Measurements from ENCODE around the gene TRPC3.

TRPC3 gene

DNA sequence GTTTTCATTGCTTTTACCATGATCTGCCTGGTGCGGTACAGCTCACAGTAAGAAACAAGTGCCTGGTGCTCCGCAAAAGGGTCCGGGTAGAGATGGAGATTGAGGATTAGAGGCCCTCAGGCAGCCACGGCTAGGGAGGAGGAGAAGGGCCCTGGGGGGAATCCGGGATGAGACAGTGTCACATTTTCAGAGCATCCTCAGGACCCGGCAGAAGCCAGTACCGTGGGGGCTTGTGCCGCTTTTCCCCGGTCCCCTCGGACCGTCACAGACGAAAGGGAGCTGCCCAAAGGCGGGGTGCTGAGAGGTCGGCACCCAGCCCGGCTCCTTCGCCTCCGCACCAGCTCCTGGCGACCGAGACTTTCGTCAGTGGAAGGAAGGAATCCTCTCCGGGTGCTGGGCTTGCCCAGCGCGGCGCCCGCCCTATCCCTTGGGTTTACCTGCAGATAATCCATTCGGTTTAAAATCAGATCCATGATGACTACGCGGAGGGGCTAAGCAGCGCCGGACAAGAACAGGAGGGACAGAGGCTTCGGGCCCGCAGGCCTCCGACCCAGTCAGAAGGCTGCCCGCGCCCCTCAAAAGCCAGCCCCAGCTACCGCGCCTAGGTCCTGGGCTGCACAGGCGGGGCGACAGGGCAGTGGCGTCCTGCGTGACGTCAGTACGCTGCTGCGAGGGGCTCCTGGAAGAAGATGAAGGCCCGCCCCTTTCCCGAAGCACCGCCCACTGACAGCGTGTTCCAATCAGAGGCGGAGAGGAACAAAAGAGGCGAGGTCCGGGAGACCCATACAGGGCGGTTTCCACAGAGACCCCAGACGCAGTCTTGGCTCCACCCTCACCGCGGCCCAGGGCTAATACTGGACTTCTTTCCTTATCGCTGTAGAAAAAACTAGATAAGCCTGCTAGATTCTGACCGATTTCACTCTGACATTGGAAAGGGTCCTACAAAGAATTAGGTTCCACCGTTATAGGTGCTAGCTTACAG, 81.7 kb downstream of the TRPC3 start, which contains the start of gene BBS7:
Gene BBS7 (minus strand): TSS at position 634 of the 982 bp plus-strand sequence. CDS start 161 bp downstream, at position 473.
- TF ChIP-seq TOX (CRISPR knock-in tag; IDR thresholded peaks at IDR 0.05; ENCODE audit: borderline replicate concordance) (no peak), ESRRG (CRISPR knock-in tag; IDR thresholded peaks at IDR 0.05) (no peak), TCF4 (CRISPR knock-in tag; IDR thresholded peaks at IDR 0.05; ENCODE audit: borderline replicate concordance) (no peak; the same call in 1 of the 2 replicates), ZNF565 (CRISPR knock-in tag; conservative IDR thresholded peaks at IDR 0.05; ENCODE audit: low read depth) (no peak), ZNF8 (CRISPR knock-in tag; IDR thresholded peaks at IDR 0.05) (no peak), PPARA (CRISPR knock-in tag; IDR thresholded peaks at IDR 0.05; ENCODE audit: borderline replicate concordance) (no peak), RARB (CRISPR knock-in tag; IDR thresholded peaks at IDR 0.05) (no peak), BACH2 (CRISPR knock-in tag; IDR thresholded peaks at IDR 0.05; ENCODE audit: borderline replicate concordance) (no peak)
- peak; percentile 94 for ATAC-seq

DNA sequence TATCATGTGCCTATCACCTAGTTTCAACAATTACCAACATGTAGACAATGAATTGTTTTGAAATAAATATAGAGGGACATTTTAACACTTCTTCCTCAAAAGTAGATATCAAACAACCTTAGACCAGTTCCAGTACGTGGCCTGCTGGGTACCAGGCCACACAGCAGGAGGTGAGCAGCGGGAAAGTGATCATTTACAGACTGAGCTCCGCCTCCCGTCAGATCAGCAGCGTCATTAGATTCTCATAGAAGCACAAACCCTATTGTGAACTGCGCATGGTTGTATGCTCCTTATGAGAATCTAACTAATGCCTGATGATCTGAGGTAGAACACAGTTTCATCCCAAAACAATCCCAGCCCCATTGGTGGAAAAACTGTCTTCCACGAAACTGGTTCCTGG, 88.1 kb downstream of the TRPC3 start:
- ATAC-seq: no peak

DNA sequence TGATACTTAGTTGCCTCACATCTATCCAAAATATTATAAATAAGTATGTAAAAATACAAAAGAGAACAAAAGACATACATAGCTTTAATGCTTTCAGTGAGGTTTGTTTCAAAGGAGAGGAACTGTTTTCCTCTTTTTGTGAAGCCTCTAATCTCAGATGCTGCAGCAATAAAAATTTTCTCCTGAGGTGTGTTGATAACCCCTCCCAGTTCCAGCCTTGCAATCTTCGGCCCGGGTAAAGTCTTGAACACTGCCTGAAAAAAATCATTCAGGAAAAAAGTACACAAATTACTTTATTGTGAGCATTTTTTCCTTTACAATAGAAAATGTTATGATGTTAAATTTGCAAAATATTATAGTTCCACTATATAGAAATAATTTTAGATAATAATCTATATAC, 90.4 kb downstream of the TRPC3 start:
- ATAC-seq: no peak
- TF ChIP-seq GLIS3 (CRISPR knock-in tag; IDR thresholded peaks at IDR 0.05): no peak
- TF ChIP-seq, protein P1, sequence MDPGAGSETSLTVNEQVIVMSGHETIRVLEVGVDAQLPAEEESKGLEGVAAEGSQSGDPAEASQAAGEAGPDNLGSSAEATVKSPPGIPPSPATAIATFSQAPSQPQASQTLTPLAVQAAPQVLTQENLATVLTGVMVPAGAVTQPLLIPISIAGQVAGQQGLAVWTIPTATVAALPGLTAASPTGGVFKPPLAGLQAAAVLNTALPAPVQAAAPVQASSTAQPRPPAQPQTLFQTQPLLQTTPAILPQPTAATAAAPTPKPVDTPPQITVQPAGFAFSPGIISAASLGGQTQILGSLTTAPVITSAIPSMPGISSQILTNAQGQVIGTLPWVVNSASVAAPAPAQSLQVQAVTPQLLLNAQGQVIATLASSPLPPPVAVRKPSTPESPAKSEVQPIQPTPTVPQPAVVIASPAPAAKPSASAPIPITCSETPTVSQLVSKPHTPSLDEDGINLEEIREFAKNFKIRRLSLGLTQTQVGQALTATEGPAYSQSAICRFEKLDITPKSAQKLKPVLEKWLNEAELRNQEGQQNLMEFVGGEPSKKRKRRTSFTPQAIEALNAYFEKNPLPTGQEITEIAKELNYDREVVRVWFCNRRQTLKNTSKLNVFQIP (CRISPR knock-in tag; IDR thresholded peaks at IDR 0.05; ENCODE audit: borderline replicate concordance, low read depth): no peak
- no peak for TF ChIP-seq SNAI2 (CRISPR knock-in tag; IDR thresholded peaks at IDR 0.05)
- TF ChIP-seq ARNTL (CRISPR knock-in tag; IDR thresholded peaks at IDR 0.05; ENCODE audit: borderline replicate concordance, low read depth): no peak
- no peak for TF ChIP-seq RARB (CRISPR knock-in tag; IDR thresholded peaks at IDR 0.05)
- no peak for TF ChIP-seq ZNF565 (CRISPR knock-in tag; conservative IDR thresholded peaks at IDR 0.05; ENCODE audit: low read depth)
- TF ChIP-seq ZNF8 (CRISPR knock-in tag; IDR thresholded peaks at IDR 0.05): no peak
- no peak for TF ChIP-seq OSR1 (CRISPR knock-in tag; IDR thresholded peaks at IDR 0.05)
- TF ChIP-seq, protein P2, sequence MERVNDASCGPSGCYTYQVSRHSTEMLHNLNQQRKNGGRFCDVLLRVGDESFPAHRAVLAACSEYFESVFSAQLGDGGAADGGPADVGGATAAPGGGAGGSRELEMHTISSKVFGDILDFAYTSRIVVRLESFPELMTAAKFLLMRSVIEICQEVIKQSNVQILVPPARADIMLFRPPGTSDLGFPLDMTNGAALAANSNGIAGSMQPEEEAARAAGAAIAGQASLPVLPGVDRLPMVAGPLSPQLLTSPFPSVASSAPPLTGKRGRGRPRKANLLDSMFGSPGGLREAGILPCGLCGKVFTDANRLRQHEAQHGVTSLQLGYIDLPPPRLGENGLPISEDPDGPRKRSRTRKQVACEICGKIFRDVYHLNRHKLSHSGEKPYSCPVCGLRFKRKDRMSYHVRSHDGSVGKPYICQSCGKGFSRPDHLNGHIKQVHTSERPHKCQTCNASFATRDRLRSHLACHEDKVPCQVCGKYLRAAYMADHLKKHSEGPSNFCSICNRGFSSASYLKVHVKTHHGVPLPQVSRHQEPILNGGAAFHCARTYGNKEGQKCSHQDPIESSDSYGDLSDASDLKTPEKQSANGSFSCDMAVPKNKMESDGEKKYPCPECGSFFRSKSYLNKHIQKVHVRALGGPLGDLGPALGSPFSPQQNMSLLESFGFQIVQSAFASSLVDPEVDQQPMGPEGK (CRISPR knock-in tag; IDR thresholded peaks at IDR 0.05; ENCODE audit: borderline replicate concordance): no peak
- TF ChIP-seq ZC3H10 (CRISPR knock-in tag; IDR thresholded peaks at IDR 0.05): no peak

More for the DNA sequence above, 88.1 kb downstream of the TRPC3 start:
- no peak for TF ChIP-seq ISL1 (CRISPR knock-in tag; IDR thresholded peaks at IDR 0.05)
- no peak for TF ChIP-seq ARNTL (CRISPR knock-in tag; IDR thresholded peaks at IDR 0.05; ENCODE audit: borderline replicate concordance, low read depth)
- TF ChIP-seq GLIS3 (CRISPR knock-in tag; IDR thresholded peaks at IDR 0.05): no peak
- TF ChIP-seq CSDC2 (CRISPR knock-in tag; IDR thresholded peaks at IDR 0.05): no peak

DNA sequence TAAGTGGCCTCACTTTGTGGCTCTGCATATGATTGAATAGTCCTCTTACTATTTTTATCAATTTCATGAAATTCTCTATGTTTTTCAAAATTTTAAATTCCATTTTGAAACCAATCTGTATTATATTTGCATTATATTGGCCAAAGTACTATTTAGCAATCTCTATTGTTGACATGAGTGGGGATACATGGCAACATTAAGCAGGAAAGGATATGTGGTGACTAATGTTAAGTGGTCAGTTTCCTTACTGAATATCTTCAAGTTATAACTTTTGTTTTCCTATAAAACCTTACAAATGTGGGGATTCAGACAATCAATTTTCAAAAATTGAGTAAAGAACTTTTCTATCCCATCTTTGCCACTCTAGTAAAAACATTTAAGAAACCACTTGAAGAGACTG, 91.7 kb downstream of the TRPC3 start:
- TF ChIP-seq, protein P3, sequence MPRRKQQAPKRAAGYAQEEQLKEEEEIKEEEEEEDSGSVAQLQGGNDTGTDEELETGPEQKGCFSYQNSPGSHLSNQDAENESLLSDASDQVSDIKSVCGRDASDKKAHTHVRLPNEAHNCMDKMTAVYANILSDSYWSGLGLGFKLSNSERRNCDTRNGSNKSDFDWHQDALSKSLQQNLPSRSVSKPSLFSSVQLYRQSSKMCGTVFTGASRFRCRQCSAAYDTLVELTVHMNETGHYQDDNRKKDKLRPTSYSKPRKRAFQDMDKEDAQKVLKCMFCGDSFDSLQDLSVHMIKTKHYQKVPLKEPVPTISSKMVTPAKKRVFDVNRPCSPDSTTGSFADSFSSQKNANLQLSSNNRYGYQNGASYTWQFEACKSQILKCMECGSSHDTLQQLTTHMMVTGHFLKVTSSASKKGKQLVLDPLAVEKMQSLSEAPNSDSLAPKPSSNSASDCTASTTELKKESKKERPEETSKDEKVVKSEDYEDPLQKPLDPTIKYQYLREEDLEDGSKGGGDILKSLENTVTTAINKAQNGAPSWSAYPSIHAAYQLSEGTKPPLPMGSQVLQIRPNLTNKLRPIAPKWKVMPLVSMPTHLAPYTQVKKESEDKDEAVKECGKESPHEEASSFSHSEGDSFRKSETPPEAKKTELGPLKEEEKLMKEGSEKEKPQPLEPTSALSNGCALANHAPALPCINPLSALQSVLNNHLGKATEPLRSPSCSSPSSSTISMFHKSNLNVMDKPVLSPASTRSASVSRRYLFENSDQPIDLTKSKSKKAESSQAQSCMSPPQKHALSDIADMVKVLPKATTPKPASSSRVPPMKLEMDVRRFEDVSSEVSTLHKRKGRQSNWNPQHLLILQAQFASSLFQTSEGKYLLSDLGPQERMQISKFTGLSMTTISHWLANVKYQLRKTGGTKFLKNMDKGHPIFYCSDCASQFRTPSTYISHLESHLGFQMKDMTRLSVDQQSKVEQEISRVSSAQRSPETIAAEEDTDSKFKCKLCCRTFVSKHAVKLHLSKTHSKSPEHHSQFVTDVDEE (CRISPR knock-in tag; IDR thresholded peaks at IDR 0.05): no peak
- TF ChIP-seq CSDC2 (CRISPR knock-in tag; IDR thresholded peaks at IDR 0.05) (no peak), TCF4 (CRISPR knock-in tag; IDR thresholded peaks at IDR 0.05; ENCODE audit: borderline replicate concordance) (no peak), RARB (CRISPR knock-in tag; IDR thresholded peaks at IDR 0.05) (no peak), ZNF565 (CRISPR knock-in tag; conservative IDR thresholded peaks at IDR 0.05; ENCODE audit: low read depth) (no peak), ZNF8 (CRISPR knock-in tag; IDR thresholded peaks at IDR 0.05) (no peak)
- ATAC-seq: no peak

DNA sequence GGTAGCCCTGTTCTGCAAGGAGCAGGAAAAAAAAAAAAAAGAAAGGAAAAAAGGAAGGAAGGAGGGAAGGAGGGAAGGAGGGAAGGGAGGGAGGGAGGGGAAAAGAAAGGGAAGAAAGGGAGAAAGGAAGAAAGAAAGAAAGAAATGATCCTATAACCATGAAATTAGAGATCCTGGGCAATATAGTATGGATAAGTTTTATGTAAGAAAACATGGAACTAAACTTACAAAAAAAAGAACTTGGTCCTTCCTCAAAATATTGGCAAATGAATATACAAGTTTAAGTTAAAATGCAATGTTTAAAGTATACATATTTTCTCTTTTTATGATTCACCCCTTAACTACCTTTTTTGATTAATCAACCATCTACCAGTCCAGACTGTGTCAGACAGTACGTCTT, 100.5 kb downstream of the TRPC3 start:
- no peak for ATAC-seq
- TF ChIP-seq BACH2 (CRISPR knock-in tag; IDR thresholded peaks at IDR 0.05; ENCODE audit: borderline replicate concordance): no peak
- no peak for TF ChIP-seq TOX (CRISPR knock-in tag; IDR thresholded peaks at IDR 0.05; ENCODE audit: borderline replicate concordance)
- TF ChIP-seq TCF4 (CRISPR knock-in tag; IDR thresholded peaks at IDR 0.05; ENCODE audit: borderline replicate concordance): no peak
- TF ChIP-seq ZFP3 (CRISPR knock-in tag; IDR thresholded peaks at IDR 0.05): no peak
- TF ChIP-seq ZNF8 (CRISPR knock-in tag; IDR thresholded peaks at IDR 0.05): no peak
- no peak for TF ChIP-seq ZFP30 (CRISPR knock-in tag; IDR thresholded peaks at IDR 0.05)
- TF ChIP-seq RARB (CRISPR knock-in tag; IDR thresholded peaks at IDR 0.05): no peak
- TF ChIP-seq, protein P4, sequence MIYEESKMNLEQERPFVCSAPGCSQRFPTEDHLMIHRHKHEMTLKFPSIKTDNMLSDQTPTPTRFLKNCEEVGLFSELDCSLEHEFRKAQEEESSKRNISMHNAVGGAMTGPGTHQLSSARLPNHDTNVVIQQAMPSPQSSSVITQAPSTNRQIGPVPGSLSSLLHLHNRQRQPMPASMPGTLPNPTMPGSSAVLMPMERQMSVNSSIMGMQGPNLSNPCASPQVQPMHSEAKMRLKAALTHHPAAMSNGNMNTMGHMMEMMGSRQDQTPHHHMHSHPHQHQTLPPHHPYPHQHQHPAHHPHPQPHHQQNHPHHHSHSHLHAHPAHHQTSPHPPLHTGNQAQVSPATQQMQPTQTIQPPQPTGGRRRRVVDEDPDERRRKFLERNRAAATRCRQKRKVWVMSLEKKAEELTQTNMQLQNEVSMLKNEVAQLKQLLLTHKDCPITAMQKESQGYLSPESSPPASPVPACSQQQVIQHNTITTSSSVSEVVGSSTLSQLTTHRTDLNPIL (CRISPR knock-in tag; IDR thresholded peaks at IDR 0.05; ENCODE audit: low read depth): no peak
- no peak for TF ChIP-seq CSDC2 (CRISPR knock-in tag; IDR thresholded peaks at IDR 0.05)
- TF ChIP-seq, protein P3 (CRISPR knock-in tag; IDR thresholded peaks at IDR 0.05): no peak

All from SK-N-SH treated with all-trans-retinoic acid at 6 μM for 48 hours (cell line).